CD4-positive, alpha-beta memory T cell (primary cell): ENCODE measurements around the gene FOXP3. TPM values are rescaled to one million over a fixed set of nuclear protein-coding genes. Genes with fewer than 3 reads are reported as not detected.

ENCODE experiments used
- CTCF ChIA-PET: fragments of 350-600 bp; sonication (Branson Sonifier 250); formaldehyde crosslinking; loops from one replicate; lab custom pipeline; 2021; ENCODE audit warnings: inconsistent platforms; ENCODE audit not compliant: partially characterized antibody; lab: Charles Lee
- POLR2A ChIA-PET: fragments of 350-600 bp; sonication (Branson Sonifier 250); formaldehyde crosslinking; loops from one replicate; lab custom pipeline; 2021; ENCODE audit not compliant: partially characterized antibody; lab: Charles Lee
- DNase-seq, 5 donors: peaks; one replicate each; pipeline versions ENCODE4 v3.0.0 to v3.0.0-alpha.2; 2020 to 2022; ENCODE audit warnings: mixed read lengths in 1 of 5
- H3K27ac ChIP-seq: one replicate; pipeline ENCODE4 v1.7.0; 2013; ENCODE audit warnings: low read depth, low read length
- H3K27me3 ChIP-seq: 2 replicates; pipeline ENCODE4 v1.7.0; 2013; ENCODE audit warnings: mild to moderate bottlenecking, low read length, moderate library complexity; ENCODE audit not compliant: insufficient read depth
- H3K36me3 ChIP-seq: 2 replicates; pipeline ENCODE4 v1.7.0; 2013; ENCODE audit warnings: mild to moderate bottlenecking, low read length, moderate library complexity; ENCODE audit not compliant: insufficient read depth
- H3K4me1 ChIP-seq: 2 replicates; pipeline ENCODE4 v1.7.0; 2013; ENCODE audit warnings: mild to moderate bottlenecking, low read length, moderate library complexity; ENCODE audit not compliant: insufficient read depth
- H3K4me3 ChIP-seq, 2 donors: one replicate each; pipeline ENCODE4 v1.7.0; 2013; ENCODE audit warnings: low read length in 2 of 2, mild to moderate bottlenecking in 1 of 2
- H3K9me3 ChIP-seq, 2 donors: one replicate each; pipeline ENCODE4 v1.7.0; 2013; ENCODE audit warnings: low read length in 2 of 2, control low read depth in 1 of 2; ENCODE audit not compliant: control insufficient read depth in 1 of 2
- H3K27ac Mint-ChIP-seq, 7 donors: one replicate each; pipeline ENCODE4 v1.8.0; 2020 to 2021; ENCODE audit warnings: mixed read lengths in 7 of 7, mild to moderate bottlenecking in 6 of 7, inconsistent platforms in 3 of 7, moderate library complexity in 3 of 7
- H3K27me3 Mint-ChIP-seq, 2 donors: one replicate each; pipeline ENCODE4 v1.8.0; 2020 to 2021; ENCODE audit warnings: mixed read lengths in 2 of 2
- H3K36me3 Mint-ChIP-seq, 2 donors: one replicate each; pipeline ENCODE4 v1.8.0; 2020 to 2021; ENCODE audit warnings: mixed read lengths in 2 of 2, inconsistent platforms in 1 of 2, mild to moderate bottlenecking in 1 of 2
- H3K4me1 Mint-ChIP-seq, 4 donors: one replicate each; pipeline ENCODE4 v1.8.0; 2020 to 2021; ENCODE audit warnings: mixed read lengths in 4 of 4, mild to moderate bottlenecking in 1 of 4
- H3K4me3 Mint-ChIP-seq, 8 donors: one replicate each; pipeline ENCODE4 v1.8.0; 2020 to 2021; ENCODE audit warnings: mixed read lengths in 8 of 8, mild to moderate bottlenecking in 7 of 8, moderate library complexity in 6 of 8, inconsistent platforms in 3 of 8
- H3K9me3 Mint-ChIP-seq, 8 donors: one replicate each; pipeline ENCODE4 v1.8.0; 2020 to 2021; ENCODE audit warnings: mixed read lengths in 8 of 8, mild to moderate bottlenecking in 5 of 8, inconsistent platforms in 3 of 8, moderate library complexity in 1 of 8
- intact Hi-C: fragments of 100-400 bp; cut with micrococcal nuclease; formaldehyde crosslinking; loops from one replicate; pipeline ENCODE4 v1.15.1; 2023
- polyA plus RNA-seq, 2 donors: library from polyadenylated mRNA; unstranded; fragments of 300-500 nt; fragmentation: Illumina TruSeq; gene quantifications; one replicate each; pipeline ENCODE4 v1.2.3, GENCODE V29; 2021
- total RNA-seq, 2 experiments: library from RNA; stranded (reverse); gene quantifications; one replicate each; pipeline ENCODE4 v1.2.3, GENCODE V29; 2021

Gene FOXP3
- total and polyA plus RNA-seq, 4 experiments from 2014 or later = 1.00 to 4.3 (median 2.8) TPM

- intact Hi-C loops = no loop called here
- H3K27me3 ChIP-seq = no peaks in the 10 kb centered on the region
- H3K27ac ChIP-seq = no peak within 1 kb of the TSS
- H3K4me1 ChIP-seq = peaks cover 34% of the 10 kb centered on the region
- Mint-ChIP-seq H3K9me3 (peaks cover 0 to 2% (median 0%) of the 10 kb centered on the region in 8 donors), H3K27ac (peak within 1 kb of the TSS; percentile 2 to 81 (median 27)), H3K4me3 (peak within 1 kb of the TSS in 1 of 8 donors; percentile 71), H3K36me3 (no peaks in the 10 kb centered on the region), H3K4me1 (peaks cover 18 to 42% (median 24%) of the 10 kb centered on the region in 4 donors), H3K27me3 (no peaks in the 10 kb centered on the region)
- H3K9me3 ChIP-seq = no peaks in the 10 kb centered on the region
- ChIA-PET CTCF (no interaction called here), POLR2A (interaction anchor here (1.4 kb wide), 1 partner anchor 42 kb away, joined by 3 read pairs; no protein-coding TSS in a partner anchor)
- DNase-seq = no peak
- no peak within 1 kb of the TSS for H3K4me3 ChIP-seq
- no peaks in the 10 kb centered on the region for H3K36me3 ChIP-seq
Measured at GRCh38 chrX:49233176-49233575, 31.3 kb downstream of the FOXP3 start, which contains the start of gene CACNA1F. CACNA1F (minus strand) TSS chrX:49233340; CDS start chrX:49233309, 31 bp downstream.

DNA sequence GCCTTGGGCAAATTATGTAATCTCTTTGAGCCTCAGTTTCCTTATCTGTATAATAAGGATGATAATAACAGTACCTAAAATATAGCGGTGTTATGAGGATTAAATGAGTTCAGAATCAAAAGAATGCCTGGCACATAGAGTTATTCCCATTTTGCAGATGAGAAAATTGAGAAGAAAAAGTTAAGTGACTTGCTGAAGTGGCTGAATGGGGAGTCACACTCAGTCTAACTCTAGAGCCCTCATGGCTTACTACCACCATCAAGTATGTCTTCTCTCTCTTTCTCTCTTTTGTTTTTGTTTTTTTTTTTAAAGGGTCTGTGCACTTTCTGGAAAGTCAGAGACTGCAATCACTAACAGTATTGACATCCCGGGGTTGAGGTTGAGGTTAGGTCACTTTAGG, 32.0 kb downstream of the FOXP3 start:
- peak overlapping the region in 1 of 8 donors; percentile 71 for H3K4me3 Mint-ChIP-seq
- peaks cover 0 to 2% (median 0%) of the 10 kb centered on the region in 8 donors for H3K9me3 Mint-ChIP-seq
- DNase-seq = no peak
- no peaks in the 10 kb centered on the region for H3K9me3 ChIP-seq
- CTCF ChIA-PET = no interaction called here
- POLR2A ChIA-PET = no interaction called here
- H3K4me1 ChIP-seq = peaks cover 34% of the 10 kb centered on the region
- no peaks in the 10 kb centered on the region for H3K27me3 Mint-ChIP-seq
- H3K36me3 Mint-ChIP-seq = no peaks in the 10 kb centered on the region
- no peak overlapping the region for H3K4me3 ChIP-seq
- no peaks in the 10 kb centered on the region for H3K27me3 ChIP-seq
- no peak overlapping the region for H3K27ac ChIP-seq
- peak overlapping the region in 3 of 7 donors; percentile 2 to 27 (median 4) for H3K27ac Mint-ChIP-seq
- intact Hi-C loops = no loop called here
- H3K36me3 ChIP-seq = no peaks in the 10 kb centered on the region
- peaks cover 18 to 40% (median 24%) of the 10 kb centered on the region in 4 donors for H3K4me1 Mint-ChIP-seq

DNA sequence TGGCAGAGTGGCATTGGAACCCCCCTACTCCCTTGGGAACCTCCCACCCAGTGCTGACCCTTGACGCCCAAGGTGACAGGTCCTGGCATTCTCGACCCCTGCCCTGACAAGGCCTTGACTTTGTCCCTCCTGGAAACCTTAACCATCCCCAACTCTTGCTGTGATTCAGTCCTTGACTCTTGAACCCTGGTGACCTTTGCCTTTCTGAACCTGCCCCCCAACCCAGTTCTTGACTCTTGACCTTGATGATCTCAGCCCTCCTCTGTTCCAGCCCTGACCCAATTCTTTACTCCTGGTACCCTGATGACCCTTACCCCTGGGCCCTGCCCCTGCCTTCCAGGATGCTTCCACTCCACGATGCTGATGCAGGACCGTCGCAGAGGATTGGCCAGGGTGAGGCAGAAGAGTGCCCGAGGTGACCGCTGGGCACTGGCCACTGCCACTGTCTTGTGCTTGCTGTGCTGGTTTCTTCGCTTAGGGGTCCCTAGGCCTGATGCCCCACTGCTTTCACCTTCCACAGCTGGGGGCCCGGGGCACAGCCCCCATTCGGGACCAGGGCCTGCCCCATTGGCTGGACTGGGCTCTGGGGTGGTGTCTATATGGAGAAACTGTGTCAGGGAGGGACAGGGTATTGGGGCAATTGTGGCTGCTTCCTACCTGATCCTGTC, 33.0 kb downstream of the FOXP3 start:
- H3K9me3 Mint-ChIP-seq = no peaks in the 10 kb centered on the region

GRCh38 chrX:49230500-49231232, 33.8 kb downstream of the FOXP3 start:
- CTCF ChIA-PET = interaction anchor here (1.4 to 1.7 kb wide), 2 partner anchors 38 to 39 kb away, joined by 4 to 6 read pairs; no protein-coding TSS in a partner anchor
- intact Hi-C loops = loop anchor here (1.0 kb wide), 1 partner anchor 30 kb away; the partner anchor contains the start of gene SYP

More for the DNA sequence above, 33.0 kb downstream of the FOXP3 start:
- Mint-ChIP-seq H3K27me3 (no peaks in the 10 kb centered on the region), H3K27ac (peak overlapping the region; percentile 18 to 93 (median 83)), H3K4me1 (peaks cover 9 to 29% (median 14%) of the 10 kb centered on the region in 4 donors), H3K4me3 (peak overlapping the region in 7 of 8 donors; percentile 6 to 84 (median 80)), H3K36me3 (no peaks in the 10 kb centered on the region)
- Histone ChIP-seq H3K9me3 (no peaks in the 10 kb centered on the region), H3K36me3 (no peaks in the 10 kb centered on the region), H3K27ac (peak overlapping the region; percentile 58), H3K4me3 (peak overlapping the region in 1 of 2 donors; percentile 43), H3K4me1 (peaks cover 24% of the 10 kb centered on the region), H3K27me3 (no peaks in the 10 kb centered on the region)
- POLR2A ChIA-PET = interaction anchor here (1.7 kb wide), 1 partner anchor 31 kb away, joined by 5 read pairs; no protein-coding TSS in a partner anchor
- CTCF ChIA-PET = no interaction called here
- intact Hi-C loops = no loop called here
- DNase-seq = no peak

DNA sequence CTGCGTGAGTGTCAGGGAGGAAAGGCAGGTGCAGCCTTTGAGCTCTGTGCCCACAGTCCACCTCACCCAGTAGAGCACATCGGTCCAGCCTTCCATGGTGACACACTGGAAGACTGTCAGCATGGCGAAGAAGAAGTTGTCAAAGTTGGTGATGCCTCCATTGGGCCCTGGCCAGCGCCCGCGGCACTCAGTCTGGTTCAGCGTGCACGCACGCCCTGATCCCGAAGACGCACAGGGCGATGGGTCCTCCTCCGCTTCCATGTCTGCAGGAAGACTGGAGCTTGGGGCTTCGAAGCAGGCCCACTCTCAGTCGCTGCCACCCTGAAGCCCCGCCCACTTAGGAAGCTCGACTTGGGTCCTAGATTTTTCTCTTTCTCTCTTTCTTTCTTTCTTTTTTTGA, 36.3 kb downstream of the FOXP3 start:
- Histone ChIP-seq H3K36me3 (no peaks in the 10 kb centered on the region), H3K4me3 (no peak overlapping the region), H3K4me1 (peaks cover 12% of the 10 kb centered on the region), H3K9me3 (no peaks in the 10 kb centered on the region), H3K27ac (no peak overlapping the region), H3K27me3 (no peaks in the 10 kb centered on the region)
- H3K27me3 Mint-ChIP-seq = no peaks in the 10 kb centered on the region
- peaks cover 4 to 16% (median 6%) of the 10 kb centered on the region in 4 donors for H3K4me1 Mint-ChIP-seq
- intact Hi-C loops = no loop called here
- peak overlapping the region in 1 of 7 donors; percentile 47 for H3K27ac Mint-ChIP-seq
- H3K36me3 Mint-ChIP-seq = no peaks in the 10 kb centered on the region
- H3K9me3 Mint-ChIP-seq = no peaks in the 10 kb centered on the region
- ChIA-PET CTCF (no interaction called here), POLR2A (no interaction called here)
- no peak for DNase-seq
- H3K4me3 Mint-ChIP-seq = no peak overlapping the region

More at GRCh38 chrX:49230500-49231232, 33.8 kb downstream of the FOXP3 start:
- Mint-ChIP-seq H3K27me3 (no peaks in the 10 kb centered on the region), H3K36me3 (no peaks in the 10 kb centered on the region), H3K27ac (peak overlapping the region; percentile 81 to 95 (median 92)), H3K9me3 (no peaks in the 10 kb centered on the region), H3K4me3 (peak overlapping the region; percentile 76 to 84 (median 81)), H3K4me1 (peaks cover 9 to 26% (median 12%) of the 10 kb centered on the region in 4 donors)
- DNase-seq = peak; percentile 29 to 58 (median 47)
- Histone ChIP-seq H3K27ac (peak overlapping the region; percentile 58), H3K4me3 (peak overlapping the region in 1 of 2 donors; percentile 43), H3K27me3 (no peaks in the 10 kb centered on the region), H3K36me3 (no peaks in the 10 kb centered on the region), H3K9me3 (no peaks in the 10 kb centered on the region), H3K4me1 (peaks cover 17% of the 10 kb centered on the region)
- POLR2A ChIA-PET = interaction anchor here (0.8 to 1.7 kb wide), 4 partner anchors 30 to 43 kb away, joined by 3 to 5 read pairs (median 4); no protein-coding TSS in a partner anchor

- no peaks in the 10 kb centered on the region for H3K27me3 Mint-ChIP-seq
- POLR2A ChIA-PET = no interaction called here
- CTCF ChIA-PET = no interaction called here
- no peaks in the 10 kb centered on the region for H3K36me3 Mint-ChIP-seq
- no peak overlapping the region for H3K4me3 Mint-ChIP-seq
- H3K27ac Mint-ChIP-seq = peak overlapping the region in 1 of 7 donors; percentile 47
- Histone ChIP-seq H3K36me3 (no peaks in the 10 kb centered on the region), H3K4me1 (peaks cover 12% of the 10 kb centered on the region), H3K9me3 (no peaks in the 10 kb centered on the region), H3K27ac (no peak overlapping the region), H3K27me3 (no peaks in the 10 kb centered on the region), H3K4me3 (no peak overlapping the region)
- no peak for DNase-seq
- H3K4me1 Mint-ChIP-seq = peaks cover 4 to 16% (median 6%) of the 10 kb centered on the region in 4 donors
- intact Hi-C loops = no loop called here
- H3K9me3 Mint-ChIP-seq = no peaks in the 10 kb centered on the region
Measured at GRCh38 chrX:49227726-49228125, 36.8 kb downstream of the FOXP3 start.

DNA sequence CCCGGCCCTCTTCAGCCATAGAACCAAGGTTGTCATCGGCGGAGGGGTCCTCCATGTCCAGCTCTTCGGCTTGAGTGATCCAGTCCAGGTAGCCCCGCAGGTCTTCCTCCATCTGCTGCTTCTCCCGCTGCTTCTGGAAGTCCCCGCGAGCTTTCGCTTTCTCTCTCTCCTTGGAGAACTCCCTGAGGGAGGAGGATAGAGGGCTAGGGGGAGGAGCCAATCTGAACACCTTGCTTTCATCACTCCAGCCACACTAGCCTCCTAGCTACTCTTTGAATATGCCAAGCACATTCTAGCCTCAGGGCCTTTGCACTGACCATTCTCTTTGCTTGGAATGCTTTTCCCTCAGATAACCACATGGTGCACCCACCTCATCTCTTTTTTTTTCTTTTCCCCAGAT, 37.6 kb downstream of the FOXP3 start:
- intact Hi-C loops = no loop called here
- ChIA-PET CTCF (no interaction called here), POLR2A (no interaction called here)
- no peaks in the 10 kb centered on the region for H3K27me3 Mint-ChIP-seq
- no peak for DNase-seq
- no peaks in the 10 kb centered on the region for H3K9me3 Mint-ChIP-seq
- no peak overlapping the region for H3K27ac Mint-ChIP-seq
- H3K4me1 Mint-ChIP-seq = peaks cover 4 to 16% (median 7%) of the 10 kb centered on the region in 4 donors
- no peaks in the 10 kb centered on the region for H3K36me3 Mint-ChIP-seq
- no peak overlapping the region for H3K27ac ChIP-seq
- no peak overlapping the region for H3K4me3 Mint-ChIP-seq
- H3K27me3 ChIP-seq = no peaks in the 10 kb centered on the region
- no peaks in the 10 kb centered on the region for H3K9me3 ChIP-seq
- no peaks in the 10 kb centered on the region for H3K36me3 ChIP-seq
- H3K4me3 ChIP-seq = no peak overlapping the region
- H3K4me1 ChIP-seq = peaks cover 12% of the 10 kb centered on the region
